ENCODE measurements around the gene PLEKHA1. TPM values are rescaled to one million over a fixed set of nuclear protein-coding genes. Genes with fewer than 3 reads are reported as not detected.
A peak's percentile ranks its signal among the peaks of the same experiment; 100 is the strongest.

The PLEKHA1 gene
- total RNA-seq, 1 donor from 2014 or later: 50.4 TPM

DNA sequence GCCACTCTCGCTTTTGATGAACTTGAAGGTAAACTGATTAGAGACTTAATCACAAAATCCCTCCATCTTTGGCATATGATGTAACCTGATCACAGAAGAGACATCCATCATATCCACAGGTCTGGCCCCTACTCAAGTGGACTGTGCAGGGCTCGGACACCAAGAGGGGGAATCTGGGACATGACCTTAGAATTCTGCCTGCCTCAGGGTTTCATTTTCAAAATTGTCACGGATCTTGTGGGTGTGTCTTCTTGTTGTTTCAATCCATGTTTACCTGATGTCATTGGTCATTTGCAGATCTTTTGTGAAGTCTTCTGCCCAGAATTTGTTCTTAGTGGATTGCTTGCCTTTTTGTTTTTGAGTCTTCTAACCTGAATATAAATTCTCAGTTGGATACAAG, 74.1 kb downstream of the PLEKHA1 start:
- Histone ChIP-seq H3K9me3 (replicated peaks) (no peaks in the 10 kb centered on the region), H3K36me3 (no peaks in the 10 kb centered on the region), H3K27ac (replicated peaks) (no peak overlapping the region), H3K27me3 (ENCODE audit: low read depth) (no peaks in the 10 kb centered on the region), H3K4me1 (peaks cover 47% of the 10 kb centered on the region), H3K4me3 (no peak overlapping the region)
- DNase-seq: no peak
- intact Hi-C loops (cut with micrococcal nuclease): loop anchor here (10.0 kb wide), 1 partner anchor 106 kb away; no protein-coding TSS in a partner anchor
- no peak for TF ChIP-seq CTCF (IDR thresholded peaks at IDR 0.05; ENCODE audit: borderline replicate concordance)

GRCh38 chr10:122449153-122449552, 74.6 kb downstream of the PLEKHA1 start:
- H3K27ac ChIP-seq (replicated peaks): no peak overlapping the region
- H3K4me3 ChIP-seq: no peak overlapping the region
- H3K36me3 ChIP-seq: no peaks in the 10 kb centered on the region
- TF ChIP-seq CTCF (IDR thresholded peaks at IDR 0.05; ENCODE audit: borderline replicate concordance): no peak
- DNase-seq: no peak
- H3K27me3 ChIP-seq (ENCODE audit: low read depth): no peaks in the 10 kb centered on the region
- peaks cover 47% of the 10 kb centered on the region for H3K4me1 ChIP-seq
- no peaks in the 10 kb centered on the region for H3K9me3 ChIP-seq (replicated peaks)
- intact Hi-C loops (cut with micrococcal nuclease): loop anchor here (10.0 kb wide), 1 partner anchor 106 kb away; no protein-coding TSS in a partner anchor

GRCh38 chr10:122450353-122450990, 76.0 kb downstream of the PLEKHA1 start:
- no peak for TF ChIP-seq CTCF (IDR thresholded peaks at IDR 0.05; ENCODE audit: borderline replicate concordance)
- Histone ChIP-seq H3K27me3 (ENCODE audit: low read depth) (no peaks in the 10 kb centered on the region), H3K36me3 (no peaks in the 10 kb centered on the region), H3K4me3 (no peak overlapping the region), H3K4me1 (peaks cover 47% of the 10 kb centered on the region), H3K9me3 (replicated peaks) (no peaks in the 10 kb centered on the region), H3K27ac (replicated peaks) (peak overlapping the region; percentile 54)
- intact Hi-C loops (cut with micrococcal nuclease): no loop called here
- no peak for DNase-seq

GRCh38 chr10:122454071-122454470, 79.6 kb downstream of the PLEKHA1 start:
- intact Hi-C loops (cut with micrococcal nuclease): no loop called here
- no peaks in the 10 kb centered on the region for H3K9me3 ChIP-seq (replicated peaks)
- no peaks in the 10 kb centered on the region for H3K36me3 ChIP-seq
- no peak for DNase-seq
- H3K27ac ChIP-seq (replicated peaks): no peak overlapping the region
- H3K4me1 ChIP-seq: peaks cover 25% of the 10 kb centered on the region
- TF ChIP-seq CTCF (IDR thresholded peaks at IDR 0.05; ENCODE audit: borderline replicate concordance): no peak
- H3K4me3 ChIP-seq: no peak overlapping the region
- no peaks in the 10 kb centered on the region for H3K27me3 ChIP-seq (ENCODE audit: low read depth)

DNA sequence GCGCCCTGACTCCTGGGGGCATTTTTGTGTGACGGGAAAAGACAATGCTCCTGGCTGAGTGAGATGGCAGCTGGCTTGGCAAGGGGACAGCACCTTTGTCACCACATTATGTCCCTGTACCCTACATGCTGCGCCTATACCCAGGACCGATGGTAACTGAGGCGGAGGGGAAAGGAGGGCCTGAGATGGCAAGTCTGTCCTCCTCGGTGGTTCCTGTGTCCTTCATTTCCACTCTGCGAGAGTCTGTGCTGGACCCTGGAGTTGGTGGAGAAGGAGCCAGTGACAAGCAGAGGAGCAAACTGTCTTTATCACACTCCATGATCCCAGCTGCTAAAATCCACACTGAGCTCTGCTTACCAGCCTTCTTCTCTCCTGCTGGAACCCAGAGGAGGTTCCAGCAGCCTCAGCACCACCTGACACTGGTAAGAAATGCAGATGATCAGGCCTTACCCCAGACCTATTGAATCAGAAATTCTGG, 80.1 kb downstream of the PLEKHA1 start, which contains the start of gene ARMS2:
Gene ARMS2, plus strand, starts transcription at position 51 of the 478 bp plus-strand sequence. Its CDS starts 75 bp downstream, at position 126.
- H3K4me3 ChIP-seq: no peak within 1 kb of the TSS
- H3K27me3 ChIP-seq (ENCODE audit: low read depth): no peaks in the 10 kb centered on the region
- no peaks in the 10 kb centered on the region for H3K9me3 ChIP-seq (replicated peaks)
- no peak for DNase-seq
- peaks cover 20% of the 10 kb centered on the region for H3K4me1 ChIP-seq
- no peaks in the 10 kb centered on the region for H3K36me3 ChIP-seq
- TF ChIP-seq CTCF (IDR thresholded peaks at IDR 0.05; ENCODE audit: borderline replicate concordance): no peak
- intact Hi-C loops (cut with micrococcal nuclease): no loop called here
- H3K27ac ChIP-seq (replicated peaks): no peak within 1 kb of the TSS
